GM12878 (cell line): Measurements from ENCODE around the gene SEC61A1. TPM values are rescaled to one million over a fixed set of nuclear protein-coding genes. Genes with fewer than 3 reads are reported as not detected.
A peak's percentile ranks its signal among the peaks of the same experiment; 100 is the strongest.

Experiments
- ASH2L ChIP-seq: fragments of 300-600, 200-600 bp; sonication (generic); IDR thresholded peaks from 2 replicates; pipeline ENCODE4 v1.6.1; 2017; ENCODE audit warnings: low read depth, mild to moderate bottlenecking, borderline replicate concordance
- BRCA1 ChIP-seq: IDR thresholded peaks from 2 replicates; pipeline ENCODE4 v1.6.1; 2011; ENCODE audit warnings: low read depth, low read length, improper control_type of control experiment
- EP300 ChIP-seq, 2 experiments: fragments of 150-350 bp in 1 of 2; IDR thresholded peaks; 2 replicates each; pipeline ENCODE4 v1.6.1; 2011 to 2012; ENCODE audit warnings: low read depth in 2 of 2, low read length in 2 of 2, borderline replicate concordance in 1 of 2, improper control_type of control experiment in 1 of 2, inconsistent platforms in 1 of 2; ENCODE audit not compliant: control insufficient read depth in 1 of 2
- FOS ChIP-seq: IDR thresholded peaks from 3 replicates; pipeline ENCODE4 v1.6.1; 2011; ENCODE audit warnings: borderline replicate concordance; ENCODE audit not compliant: insufficient read length; ENCODE audit errors: extremely low read depth
- IKZF2 ChIP-seq, 2 experiments: fragments of 450-650 bp; IDR thresholded peaks; 2 replicates each; pipeline ENCODE4 v1.6.1; 2017; ENCODE audit warnings: mild to moderate bottlenecking in 2 of 2, moderate library complexity in 2 of 2
- LARP7 ChIP-seq: fragments of 450-650 bp; IDR thresholded peaks from 2 replicates; pipeline ENCODE4 v1.6.1; 2017; ENCODE audit warnings: mild to moderate bottlenecking
- MXI1 ChIP-seq: fragments of 150-350 bp; IDR thresholded peaks from 2 replicates; pipeline ENCODE4 v1.6.1; 2011; ENCODE audit warnings: low read depth, mild to moderate bottlenecking, inconsistent platforms, low read length, improper control_type of control experiment
- MYB ChIP-seq: fragments of 150-350 bp; IDR thresholded peaks from 2 replicates; pipeline ENCODE4 v1.6.1; 2014; ENCODE audit warnings: mild to moderate bottlenecking, low read depth, low read length, borderline replicate concordance
- MYC ChIP-seq: IDR thresholded peaks from 2 replicates; pipeline ENCODE4 v1.6.1; 2011; ENCODE audit warnings: mild to moderate bottlenecking, low read length, moderate library complexity, inconsistent platforms; ENCODE audit not compliant: insufficient read depth, insufficient replicate concordance, insufficient read length, severe bottlenecking
- NFIC ChIP-seq: IDR thresholded peaks from 2 replicates; pipeline ENCODE4 v1.6.1; 2012; ENCODE audit warnings: low read depth, mild to moderate bottlenecking, inconsistent platforms, low read length, moderate library complexity
- NR2C1 ChIP-seq: fragments of 450-650 bp; IDR thresholded peaks from 2 replicates; pipeline ENCODE4 v1.6.1; 2017; ENCODE audit warnings: antibody characterized with exemption, mild to moderate bottlenecking, moderate library complexity
- PML ChIP-seq: IDR thresholded peaks from 2 replicates; pipeline ENCODE4 v1.6.1; 2012; ENCODE audit warnings: low read length, inconsistent platforms
- POLR2AphosphoS2 ChIP-seq: IDR thresholded peaks from 2 replicates; pipeline ENCODE4 v1.6.1; 2011; ENCODE audit warnings: low read depth, mild to moderate bottlenecking, low read length, improper control_type of control experiment, moderate library complexity
- RELB ChIP-seq: fragments of 450-650 bp; IDR thresholded peaks from 2 replicates; pipeline ENCODE4 v1.6.1; 2017; ENCODE audit warnings: low read depth, mild to moderate bottlenecking, moderate library complexity
- SIX5 ChIP-seq: IDR thresholded peaks from 2 replicates; pipeline ENCODE4 v1.6.1; 2011; ENCODE audit warnings: mild to moderate bottlenecking, low read depth, low read length, moderate library complexity; ENCODE audit not compliant: severe bottlenecking
- SMARCA5 ChIP-seq: fragments of 450-650 bp; IDR thresholded peaks from 2 replicates; pipeline ENCODE4 v1.6.1; 2017; ENCODE audit warnings: mild to moderate bottlenecking
- SMC3 ChIP-seq: IDR thresholded peaks from 2 replicates; pipeline ENCODE4 v1.6.1; 2011; ENCODE audit warnings: low read length, improper control_type of control experiment, borderline replicate concordance
- TAF1 ChIP-seq: IDR thresholded peaks from 2 replicates; pipeline ENCODE4 v1.6.1; 2011; ENCODE audit warnings: mild to moderate bottlenecking, low read depth, low read length, borderline replicate concordance
- polyA plus RNA-seq, 11 experiments: library from polyadenylated mRNA; depleted of rRNA in 4 of 11; unstranded in 6 of 11; stranded (reverse) in 5 of 11; fragments of >200 nt; fragmentation: Nextera tagmentation in 4 of 11; fragmentation: Illumina TruSeq in 1 of 11; extraction: Ambion mirVana in 4 of 11; extraction: Trizol in 1 of 11; gene quantifications; 1 replicate in 1 of 11; 2 replicates in 10 of 11; pipeline versions ENCODE4 v1.2.1 to v1.2.3, GENCODE V29; 2011 to 2016; ENCODE audit warnings: inconsistent platforms in 2 of 11, missing spikeins in 2 of 11, low read depth in 1 of 11
- total RNA-seq, 4 experiments: library from RNA; depleted of rRNA in 3 of 4; stranded (reverse); fragments of >200 nt in 3 of 4; fragmentation: Illumina TruSeq in 1 of 4; extraction: Trizol in 1 of 4; gene quantifications; 2 replicates each; pipeline versions ENCODE4 v1.2.1 to v1.2.3, GENCODE V29; 2013 to 2021
- TF ChIP-seq, protein P1 (sequence below): IDR thresholded peaks from 2 replicates; pipeline ENCODE4 v1.6.1; 2011; ENCODE audit warnings: borderline replicate concordance, low read depth, mild to moderate bottlenecking, moderate library complexity, mixed read lengths, low read length; ENCODE audit not compliant: insufficient read depth; ENCODE audit errors: extremely low read length
- TF ChIP-seq, protein P2 (sequence below): IDR thresholded peaks from 2 replicates; pipeline ENCODE4 v1.6.1; 2011; ENCODE audit warnings: low read depth, mild to moderate bottlenecking, low read length, moderate library complexity, borderline replicate concordance; ENCODE audit errors: extremely low read depth
- TF ChIP-seq, protein P3 (sequence below): fragments of 450-650 bp; formaldehyde crosslinking; IDR thresholded peaks from 2 replicates; pipeline ENCODE4 v1.4.0; 2022; ENCODE audit warnings: mild to moderate bottlenecking, moderate library complexity

SEC61A1 gene
- total and polyA plus RNA-seq, 10 of the 15 experiments (the other 5 are each of a cell fraction or from before 2014, with no cell fraction given): 5.2 to 265 (median 142) TPM

GRCh38 chr3:128051837-128052594 lies at the start of gene SEC61A1 (continued):
- TF ChIP-seq, protein P1, sequence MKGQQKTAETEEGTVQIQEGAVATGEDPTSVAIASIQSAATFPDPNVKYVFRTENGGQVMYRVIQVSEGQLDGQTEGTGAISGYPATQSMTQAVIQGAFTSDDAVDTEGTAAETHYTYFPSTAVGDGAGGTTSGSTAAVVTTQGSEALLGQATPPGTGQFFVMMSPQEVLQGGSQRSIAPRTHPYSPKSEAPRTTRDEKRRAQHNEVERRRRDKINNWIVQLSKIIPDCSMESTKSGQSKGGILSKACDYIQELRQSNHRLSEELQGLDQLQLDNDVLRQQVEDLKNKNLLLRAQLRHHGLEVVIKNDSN: no peak
- TF ChIP-seq NFIC: no peak
- TF ChIP-seq MXI1: peak; percentile 70
- TF ChIP-seq FOS: no peak
- TF ChIP-seq, protein P2, sequence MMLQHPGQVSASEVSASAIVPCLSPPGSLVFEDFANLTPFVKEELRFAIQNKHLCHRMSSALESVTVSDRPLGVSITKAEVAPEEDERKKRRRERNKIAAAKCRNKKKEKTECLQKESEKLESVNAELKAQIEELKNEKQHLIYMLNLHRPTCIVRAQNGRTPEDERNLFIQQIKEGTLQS: 0 out of 2 replicates have a peak, but pooled peaks have one; percentile 59
- TF ChIP-seq BRCA1: peak; percentile 67
- peak; percentile 41 for TF ChIP-seq LARP7
- TF ChIP-seq IKZF2 (IDR thresholded peaks at IDR 0.05): no peak
- TF ChIP-seq SIX5: peak; percentile 86
- TF ChIP-seq EP300 (IDR thresholded peaks at IDR 0.05; ENCODE audit: borderline replicate concordance in 1 of 2, control insufficient read depth in 1 of 2, low read depth in 2 of 2, low read length in 2 of 2): 0 out of 4 replicates have a peak, but pooled peaks of 1 of the 2 experiments have one; percentile 9
- TF ChIP-seq RELB: 0 out of 2 replicates have a peak, but pooled peaks have one; percentile 29
- TF ChIP-seq SMC3: 0 out of 2 replicates have a peak, but pooled peaks have one; percentile 4
- 0 out of 2 replicates have a peak, but pooled peaks have one; percentile 8 for TF ChIP-seq MYB
- TF ChIP-seq SMARCA5: peak; percentile 38
- peak; percentile 38; the same call in 1 of the 2 replicates for TF ChIP-seq ASH2L
- peak; percentile 86; the same call in 1 of the 2 replicates for TF ChIP-seq PML
- TF ChIP-seq NR2C1: peak; percentile 65
- TF ChIP-seq, protein P3, sequence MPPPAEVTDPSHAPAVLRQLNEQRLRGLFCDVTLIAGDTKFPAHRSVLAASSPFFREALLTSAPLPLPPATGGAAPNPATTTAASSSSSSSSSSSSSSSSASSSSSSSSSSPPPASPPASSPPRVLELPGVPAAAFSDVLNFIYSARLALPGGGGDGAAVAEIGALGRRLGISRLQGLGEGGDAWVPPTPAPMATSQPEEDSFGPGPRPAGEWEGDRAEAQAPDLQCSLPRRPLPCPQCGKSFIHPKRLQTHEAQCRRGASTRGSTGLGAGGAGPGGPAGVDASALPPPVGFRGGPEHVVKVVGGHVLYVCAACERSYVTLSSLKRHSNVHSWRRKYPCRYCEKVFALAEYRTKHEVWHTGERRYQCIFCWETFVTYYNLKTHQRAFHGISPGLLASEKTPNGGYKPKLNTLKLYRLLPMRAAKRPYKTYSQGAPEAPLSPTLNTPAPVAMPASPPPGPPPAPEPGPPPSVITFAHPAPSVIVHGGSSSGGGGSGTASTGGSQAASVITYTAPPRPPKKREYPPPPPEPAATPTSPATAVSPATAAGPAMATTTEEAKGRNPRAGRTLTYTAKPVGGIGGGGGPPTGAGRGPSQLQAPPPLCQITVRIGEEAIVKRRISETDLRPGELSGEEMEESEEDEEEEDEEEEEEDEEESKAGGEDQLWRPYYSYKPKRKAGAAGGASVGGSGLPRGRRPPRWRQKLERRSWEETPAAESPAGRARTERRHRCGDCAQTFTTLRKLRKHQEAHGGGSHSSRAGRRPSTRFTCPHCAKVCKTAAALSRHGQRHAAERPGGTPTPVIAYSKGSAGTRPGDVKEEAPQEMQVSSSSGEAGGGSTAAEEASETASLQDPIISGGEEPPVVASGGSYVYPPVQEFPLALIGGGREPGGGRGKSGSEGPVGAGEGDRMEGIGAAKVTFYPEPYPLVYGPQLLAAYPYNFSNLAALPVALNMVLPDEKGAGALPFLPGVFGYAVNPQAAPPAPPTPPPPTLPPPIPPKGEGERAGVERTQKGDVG (CRISPR knock-in tag): no peak
- TF ChIP-seq MYC: peak; percentile 25
- TF ChIP-seq POLR2AphosphoS2: peak; percentile 67; the same call in 1 of the 2 replicates
- peak; percentile 80 for TF ChIP-seq TAF1
